Muscle of arm (tissue), 12 donors: ENCODE results near the gene CEACAM6. TPM values are rescaled to one million over a fixed set of nuclear protein-coding genes. Genes with fewer than 3 reads are reported as not detected.
A peak's percentile ranks its signal among the peaks of the same experiment; 100 is the strongest.
"Not testable (repeated sequence)": the region's sequence is repeated elsewhere in the genome, so short reads cannot be mapped to it uniquely, and the experiment has no call there.

Source experiments
- DNase-seq: peaks from one replicate; pipeline ENCODE4 v3.0.0-alpha.2; 2013
- polyA plus RNA-seq, 12 donors: library from polyadenylated mRNA; unstranded; fragments of 120-200 nt; gene quantifications; one replicate each; pipeline ENCODE4 v1.2.1, GENCODE V29; 2013; ENCODE audit not compliant: insufficient read length in 12 of 12

The CEACAM6 gene
- polyA plus RNA-seq, 12 donors: 0.08 to 5.2 (median 0.21) TPM; not detected in 3

GRCh38 chr19:41746593-41747227, 8.6 kb upstream of the CEACAM6 start:
- DNase-seq: no peak

- no peak for DNase-seq
These were observed 7.3 kb upstream of the CEACAM6 start for GRCh38 chr19:41748012-41748411.

- DNase-seq: not testable (repeated sequence)
These were observed 4.8 kb upstream of the CEACAM6 start for GRCh38 chr19:41750248-41751134.

- DNase-seq: no peak
These were observed 2.2 kb upstream of the CEACAM6 start for GRCh38 chr19:41753159-41753558.

- DNase-seq: no peak
These were observed 1.3 kb upstream of the CEACAM6 start for GRCh38 chr19:41753936-41754529.

GRCh38 chr19:41758846-41759245, 3.5 kb downstream of the CEACAM6 start:
- DNase-seq: no peak

GRCh38 chr19:41767115-41767514, 11.8 kb downstream of the CEACAM6 start:
- DNase-seq: no peak

- not testable (repeated sequence) for DNase-seq
These were observed 12.8 kb downstream of the CEACAM6 start for GRCh38 chr19:41768105-41768504.

GRCh38 chr19:41769608-41770007, 14.3 kb downstream of the CEACAM6 start:
- DNase-seq: no peak

GRCh38 chr19:41771410-41771809, 16.1 kb downstream of the CEACAM6 start:
- DNase-seq: no peak

- DNase-seq: no peak
These were observed 19.2 kb downstream of the CEACAM6 start for GRCh38 chr19:41774515-41774980.

- no peak for DNase-seq
These were observed 21.4 kb downstream of the CEACAM6 start for GRCh38 chr19:41776700-41777099.

GRCh38 chr19:41783612-41784011, 28.3 kb downstream of the CEACAM6 start:
- DNase-seq: no peak

- no peak for DNase-seq
These were observed 29.0 kb downstream of the CEACAM6 start for GRCh38 chr19:41784312-41784711.

GRCh38 chr19:41784743-41785142, 29.4 kb downstream of the CEACAM6 start:
- DNase-seq: no peak

- peak; percentile 25 for DNase-seq
These were observed 30.3 kb downstream of the CEACAM6 start for GRCh38 chr19:41785653-41786052.

GRCh38 chr19:41787055-41787454, 31.7 kb downstream of the CEACAM6 start:
- no peak for DNase-seq

- not testable (repeated sequence) for DNase-seq
These were observed 33.2 kb downstream of the CEACAM6 start for GRCh38 chr19:41788518-41788917.

- not testable (repeated sequence) for DNase-seq
These were observed 33.7 kb downstream of the CEACAM6 start for GRCh38 chr19:41789053-41789452.

GRCh38 chr19:41792513-41793413, 37.4 kb downstream of the CEACAM6 start:
- DNase-seq: no peak

GRCh38 chr19:41793414-41793727, 38.0 kb downstream of the CEACAM6 start:
- DNase-seq: no peak

- DNase-seq: no peak
These were observed 39.7 kb downstream of the CEACAM6 start for GRCh38 chr19:41795031-41795461.
